B cell (primary cell): Measurements from ENCODE around the gene IL1RAP. TPM values are rescaled to one million over a fixed set of nuclear protein-coding genes. Genes with fewer than 3 reads are reported as not detected.

Experiments used
- ATAC-seq: fragments of 200-7000 bp; cut with Tn5 transposase; one replicate; pipeline ENCODE4 v1.10.0; 2021; ENCODE audit warnings: low read depth, mild to moderate bottlenecking, moderate number of reproducible peaks, moderate library complexity
- CTCF ChIA-PET: fragments of 350-600 bp; sonication (Branson Sonifier 250); formaldehyde crosslinking; loops from one replicate; lab custom pipeline; 2021; ENCODE audit warnings: antibody characterized with exemption, inconsistent platforms; lab: Charles Lee
- POLR2A ChIA-PET: fragments of 350-600 bp; sonication (Branson Sonifier 250); formaldehyde crosslinking; loops from one replicate; lab custom pipeline; 2021; ENCODE audit warnings: antibody characterized with exemption; lab: Charles Lee
- DNase-seq: peaks from one replicate; pipeline ENCODE4 v3.0.0; 2013
- H2AFZ ChIP-seq: 2 replicates; pipeline ENCODE4 v1.6.1; 2012; ENCODE audit warnings: mild to moderate bottlenecking, low read depth, low read length; ENCODE audit not compliant: insufficient read depth, poor library complexity, severe bottlenecking
- H3K27ac ChIP-seq, 2 donors: 1 replicate in 1 of 2; 2 replicates in 1 of 2; pipeline ENCODE4 v1.5.1; 2012 to 2013; ENCODE audit warnings: low read length in 2 of 2, mild to moderate bottlenecking in 2 of 2, moderate library complexity in 1 of 2
- H3K27me3 ChIP-seq, 4 experiments: fragments of 200-600 bp in 1 of 4; sonication (generic) in 1 of 4; replicated peaks in 1 of 4; 1 replicate in 2 of 4; 2 replicates in 2 of 4; pipeline versions ENCODE4 v1.6.1 to v1.7.0; 2013 to 2016; ENCODE audit warnings: low read length in 3 of 4, mild to moderate bottlenecking in 2 of 4, mixed read lengths in 1 of 4, moderate library complexity in 1 of 4; ENCODE audit not compliant: insufficient read depth in 4 of 4, control insufficient read depth in 3 of 4; ENCODE audit errors: control extremely low read depth in 1 of 4
- H3K36me3 ChIP-seq, 2 experiments: replicated peaks in 1 of 2; 1 replicate in 1 of 2; 2 replicates in 1 of 2; pipeline versions ENCODE4 v1.6.1 to v1.7.1; 2013; ENCODE audit warnings: low read length in 1 of 2; ENCODE audit not compliant: insufficient read depth in 2 of 2, control insufficient read depth in 1 of 2; ENCODE audit errors: control extremely low read depth in 1 of 2, extremely low read depth in 1 of 2
- H3K4me1 ChIP-seq, 2 donors: fragments of 200-600 bp in 1 of 2; sonication (generic) in 1 of 2; 1 replicate in 1 of 2; 2 replicates in 1 of 2; pipeline versions ENCODE4 v1.5.1 to v1.6.1; 2013 to 2017; ENCODE audit warnings: low read length in 2 of 2; ENCODE audit not compliant: control insufficient read depth in 2 of 2, insufficient read depth in 2 of 2
- H3K4me2 ChIP-seq: replicated peaks from 2 replicates; pipeline ENCODE3; 2012; ENCODE audit warnings: mild to moderate bottlenecking, low read depth, low read length; ENCODE audit not compliant: poor library complexity, severe bottlenecking
- H3K4me3 ChIP-seq, 5 experiments: fragments of 200-600 bp in 1 of 5; sonication (generic) in 1 of 5; 1 replicate in 3 of 5; 2 replicates in 2 of 5; pipeline versions ENCODE4 v1.5.1 to v1.7.0; 2011 to 2016; ENCODE audit warnings: low read length in 4 of 5, mild to moderate bottlenecking in 4 of 5, low read depth in 2 of 5, control low read depth in 1 of 5, moderate library complexity in 1 of 5; ENCODE audit not compliant: insufficient read depth in 1 of 5; ENCODE audit errors: control extremely low read depth in 1 of 5, extremely low read depth in 1 of 5
- H3K79me2 ChIP-seq: fragments of 200-600 bp; sonication (generic); one replicate; pipeline ENCODE4 v1.6.0; 2016; ENCODE audit warnings: low read length; ENCODE audit not compliant: control insufficient read depth, insufficient read depth
- H3K9ac ChIP-seq: fragments of 200-600 bp; sonication (generic); 2 replicates; pipeline ENCODE4 v1.6.1; 2017; ENCODE audit warnings: mild to moderate bottlenecking, low read length, moderate library complexity
- H3K9me3 ChIP-seq, 3 donors: one replicate each; pipeline versions ENCODE4 v1.6.1 to v1.7.1; 2013; ENCODE audit warnings: low read length in 2 of 3; ENCODE audit not compliant: control insufficient read depth in 2 of 3, insufficient read depth in 1 of 3; ENCODE audit errors: control extremely low read depth in 1 of 3
- H4K20me1 ChIP-seq: 2 replicates; pipeline ENCODE4 v1.6.0; 2012; ENCODE audit warnings: mild to moderate bottlenecking, low read length; ENCODE audit not compliant: insufficient read depth, control insufficient read depth, poor library complexity, severe bottlenecking
- H3K27ac Mint-ChIP-seq: one replicate; pipeline ENCODE4 v1.8.0; 2021; ENCODE audit warnings: mixed read lengths
- H3K27me3 Mint-ChIP-seq: one replicate; pipeline ENCODE4 v1.8.0; 2021; ENCODE audit warnings: mixed read lengths
- H3K4me1 Mint-ChIP-seq: one replicate; pipeline ENCODE4 v1.8.0; 2021; ENCODE audit warnings: mixed read lengths
- H3K4me3 Mint-ChIP-seq: one replicate; pipeline ENCODE4 v1.8.0; 2021; ENCODE audit warnings: mixed read lengths
- H3K9me3 Mint-ChIP-seq: one replicate; pipeline ENCODE4 v1.8.0; 2022; ENCODE audit warnings: mixed read lengths; ENCODE audit not compliant: insufficient read depth
- EZH2 ChIP-seq: IDR thresholded peaks from 2 replicates; pipeline ENCODE4 v1.6.1; 2012; ENCODE audit warnings: borderline replicate concordance, low read depth, mild to moderate bottlenecking, moderate library complexity, low read length; ENCODE audit not compliant: insufficient read depth, poor library complexity, severe bottlenecking
- WGBS: methylation state at CpG from one replicate; pipeline ENCODE4 v1.1.5; 2013; ENCODE audit warnings: missing lambda C conversion rate; ENCODE audit not compliant: insufficient coverage; 5-methylcytosine and 5-hydroxymethylcytosine counted together
- intact Hi-C: fragments of 100-400 bp; cut with micrococcal nuclease; formaldehyde crosslinking; loops from one replicate; pipeline ENCODE4 v1.10.0; 2022
- polyA plus RNA-seq: library from polyadenylated mRNA; depleted of rRNA; stranded (reverse); fragments of >200 nt; gene quantifications from 2 replicates; pipeline ENCODE4 v1.2.3, GENCODE V29; 2012
- total RNA-seq, 2 donors: library from RNA; stranded (reverse); fragments of 120-200 nt in 1 of 2; gene quantifications; 1 replicate in 1 of 2; 2 replicates in 1 of 2; pipeline versions ENCODE4 v1.2.3 to v1.2.4, GENCODE V29; 2013 to 2022
- TF ChIP-seq, protein P1 (sequence below): fragments of 200-600 bp; IDR thresholded peaks from one replicate; pipeline ENCODE4 v1.8.0; 2022; ENCODE audit warnings: antibody characterized with exemption, mild to moderate bottlenecking

Gene IL1RAP
- total and polyA plus RNA-seq, 2 donors (not counting 1 experiment from before 2014, with no cell fraction given), result 2.3 to 11.5 TPM

DNA sequence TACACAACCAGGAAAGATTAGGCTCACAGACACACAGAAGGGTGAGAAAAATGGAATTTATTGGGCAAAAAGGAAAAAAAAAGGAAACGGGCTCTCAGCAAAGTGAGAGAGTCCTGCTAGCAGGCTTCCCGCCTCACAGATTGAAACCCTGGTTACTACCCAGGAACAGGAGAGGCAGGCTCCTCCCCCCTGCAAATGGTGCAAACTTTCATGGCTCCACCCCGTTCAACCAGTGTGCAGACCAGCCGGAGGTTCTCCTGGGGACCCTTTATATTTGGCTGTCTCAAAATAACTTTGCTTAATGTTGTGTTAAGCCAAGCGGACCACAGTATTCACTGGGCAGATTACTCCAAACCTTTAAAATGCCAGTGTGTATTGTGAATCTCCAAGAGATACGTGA is 40.3 kb downstream of the IL1RAP start:
- POLR2A ChIA-PET, result no interaction called here
- Histone ChIP-seq H3K4me1 (no peaks in the 10 kb centered on the region), H3K9me3 (peaks cover 0 to 4% (median 0%) of the 10 kb centered on the region in 3 donors), H4K20me1 (no peaks in the 10 kb centered on the region), H3K9ac (no peak overlapping the region), H2AFZ (no peak overlapping the region), H3K4me2 (no peak overlapping the region), H3K27ac (no peak overlapping the region), H3K4me3 (no peak overlapping the region), H3K36me3 (peaks cover 0 to 5% of the 10 kb centered on the region in 2 experiments), H3K27me3 (no peaks in the 10 kb centered on the region), H3K79me2 (no peaks in the 10 kb centered on the region)
- no peak overlapping the region for H3K4me3 Mint-ChIP-seq
- 92% methylated on average over 4 of the region's 6 CpGs for WGBS
- H3K27ac Mint-ChIP-seq, result no peak overlapping the region
- TF ChIP-seq, protein P1, sequence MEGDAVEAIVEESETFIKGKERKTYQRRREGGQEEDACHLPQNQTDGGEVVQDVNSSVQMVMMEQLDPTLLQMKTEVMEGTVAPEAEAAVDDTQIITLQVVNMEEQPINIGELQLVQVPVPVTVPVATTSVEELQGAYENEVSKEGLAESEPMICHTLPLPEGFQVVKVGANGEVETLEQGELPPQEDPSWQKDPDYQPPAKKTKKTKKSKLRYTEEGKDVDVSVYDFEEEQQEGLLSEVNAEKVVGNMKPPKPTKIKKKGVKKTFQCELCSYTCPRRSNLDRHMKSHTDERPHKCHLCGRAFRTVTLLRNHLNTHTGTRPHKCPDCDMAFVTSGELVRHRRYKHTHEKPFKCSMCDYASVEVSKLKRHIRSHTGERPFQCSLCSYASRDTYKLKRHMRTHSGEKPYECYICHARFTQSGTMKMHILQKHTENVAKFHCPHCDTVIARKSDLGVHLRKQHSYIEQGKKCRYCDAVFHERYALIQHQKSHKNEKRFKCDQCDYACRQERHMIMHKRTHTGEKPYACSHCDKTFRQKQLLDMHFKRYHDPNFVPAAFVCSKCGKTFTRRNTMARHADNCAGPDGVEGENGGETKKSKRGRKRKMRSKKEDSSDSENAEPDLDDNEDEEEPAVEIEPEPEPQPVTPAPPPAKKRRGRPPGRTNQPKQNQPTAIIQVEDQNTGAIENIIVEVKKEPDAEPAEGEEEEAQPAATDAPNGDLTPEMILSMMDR, result no peak
- no peak for TF ChIP-seq EZH2
- H3K27me3 Mint-ChIP-seq, result no peaks in the 10 kb centered on the region
- intact Hi-C loops, result no loop called here
- peaks cover 2% of the 10 kb centered on the region for H3K9me3 Mint-ChIP-seq
- CTCF ChIA-PET, result no interaction called here
- ATAC-seq (no peak), DNase-seq (no peak)
- no peaks in the 10 kb centered on the region for H3K4me1 Mint-ChIP-seq

DNA sequence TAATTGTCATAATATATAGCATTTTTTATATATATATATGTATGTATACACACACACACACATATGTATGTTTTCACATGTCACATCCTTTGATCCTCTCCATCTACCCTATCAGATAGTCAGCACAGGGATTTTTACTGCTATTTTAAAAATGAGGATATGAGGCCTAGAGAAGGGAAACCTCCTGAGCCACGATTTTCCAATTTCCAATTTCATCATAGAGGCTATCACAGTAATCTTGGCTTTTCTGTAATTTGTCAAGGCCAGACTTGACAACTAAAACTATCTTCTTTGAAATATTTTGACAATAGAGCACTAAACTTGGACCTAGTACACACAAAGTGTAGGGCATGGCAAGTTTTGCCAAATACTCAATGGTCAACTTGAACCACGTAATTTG is 42.5 kb downstream of the IL1RAP start:
- no peaks in the 10 kb centered on the region for H3K27me3 Mint-ChIP-seq
- no peaks in the 10 kb centered on the region for H3K79me2 ChIP-seq
- intact Hi-C loops, result no loop called here
- H3K27ac ChIP-seq, result no peak overlapping the region
- no peak overlapping the region for H3K4me3 Mint-ChIP-seq
- H3K4me1 Mint-ChIP-seq, result no peaks in the 10 kb centered on the region
- WGBS, result no CpG with 5 or more reads among the region's 2 CpGs
- no peak overlapping the region for H3K4me2 ChIP-seq
- H3K27ac Mint-ChIP-seq, result no peak overlapping the region
- H2AFZ ChIP-seq, result no peak overlapping the region
- H3K27me3 ChIP-seq, result no peaks in the 10 kb centered on the region
- no peak overlapping the region for H3K9ac ChIP-seq
- peaks cover 2% of the 10 kb centered on the region for H3K9me3 Mint-ChIP-seq
- H3K36me3 ChIP-seq, result peaks cover 0 to 5% of the 10 kb centered on the region in 2 experiments
- DNase-seq (no peak), ATAC-seq (no peak)
- TF ChIP-seq, protein P1, result no peak
- no peak for TF ChIP-seq EZH2
- peaks cover 0 to 4% (median 0%) of the 10 kb centered on the region in 3 donors for H3K9me3 ChIP-seq
- no peaks in the 10 kb centered on the region for H4K20me1 ChIP-seq
- no peaks in the 10 kb centered on the region for H3K4me1 ChIP-seq
- POLR2A ChIA-PET, result no interaction called here
- CTCF ChIA-PET, result no interaction called here
- no peak overlapping the region for H3K4me3 ChIP-seq
